AG09309 (cell line): Measurements from ENCODE around the gene SUN1.
A peak's percentile ranks its signal among the peaks of the same experiment; 100 is the strongest.

Source experiments
- DNase-seq: peaks from one replicate; pipeline ENCODE4 v3.0.0-alpha.2; 2010; ENCODE audit warnings: low read depth
- H3K4me3 ChIP-seq: 2 replicates; pipeline ENCODE4 v1.5.1; 2011; ENCODE audit warnings: mild to moderate bottlenecking, low read depth, low read length, moderate library complexity; ENCODE audit not compliant: control insufficient read depth
- TF ChIP-seq, protein P1 (sequence below): IDR thresholded peaks from 2 replicates; pipeline ENCODE4 v1.5.1; 2011; ENCODE audit warnings: mild to moderate bottlenecking, low read depth, low read length, inconsistent platforms; ENCODE audit not compliant: insufficient read depth, control insufficient read depth; ENCODE audit errors: missing control alignments

SUN1 gene, protein sequence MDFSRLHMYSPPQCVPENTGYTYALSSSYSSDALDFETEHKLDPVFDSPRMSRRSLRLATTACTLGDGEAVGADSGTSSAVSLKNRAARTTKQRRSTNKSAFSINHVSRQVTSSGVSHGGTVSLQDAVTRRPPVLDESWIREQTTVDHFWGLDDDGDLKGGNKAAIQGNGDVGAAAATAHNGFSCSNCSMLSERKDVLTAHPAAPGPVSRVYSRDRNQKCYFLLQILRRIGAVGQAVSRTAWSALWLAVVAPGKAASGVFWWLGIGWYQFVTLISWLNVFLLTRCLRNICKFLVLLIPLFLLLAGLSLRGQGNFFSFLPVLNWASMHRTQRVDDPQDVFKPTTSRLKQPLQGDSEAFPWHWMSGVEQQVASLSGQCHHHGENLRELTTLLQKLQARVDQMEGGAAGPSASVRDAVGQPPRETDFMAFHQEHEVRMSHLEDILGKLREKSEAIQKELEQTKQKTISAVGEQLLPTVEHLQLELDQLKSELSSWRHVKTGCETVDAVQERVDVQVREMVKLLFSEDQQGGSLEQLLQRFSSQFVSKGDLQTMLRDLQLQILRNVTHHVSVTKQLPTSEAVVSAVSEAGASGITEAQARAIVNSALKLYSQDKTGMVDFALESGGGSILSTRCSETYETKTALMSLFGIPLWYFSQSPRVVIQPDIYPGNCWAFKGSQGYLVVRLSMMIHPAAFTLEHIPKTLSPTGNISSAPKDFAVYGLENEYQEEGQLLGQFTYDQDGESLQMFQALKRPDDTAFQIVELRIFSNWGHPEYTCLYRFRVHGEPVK

DNA sequence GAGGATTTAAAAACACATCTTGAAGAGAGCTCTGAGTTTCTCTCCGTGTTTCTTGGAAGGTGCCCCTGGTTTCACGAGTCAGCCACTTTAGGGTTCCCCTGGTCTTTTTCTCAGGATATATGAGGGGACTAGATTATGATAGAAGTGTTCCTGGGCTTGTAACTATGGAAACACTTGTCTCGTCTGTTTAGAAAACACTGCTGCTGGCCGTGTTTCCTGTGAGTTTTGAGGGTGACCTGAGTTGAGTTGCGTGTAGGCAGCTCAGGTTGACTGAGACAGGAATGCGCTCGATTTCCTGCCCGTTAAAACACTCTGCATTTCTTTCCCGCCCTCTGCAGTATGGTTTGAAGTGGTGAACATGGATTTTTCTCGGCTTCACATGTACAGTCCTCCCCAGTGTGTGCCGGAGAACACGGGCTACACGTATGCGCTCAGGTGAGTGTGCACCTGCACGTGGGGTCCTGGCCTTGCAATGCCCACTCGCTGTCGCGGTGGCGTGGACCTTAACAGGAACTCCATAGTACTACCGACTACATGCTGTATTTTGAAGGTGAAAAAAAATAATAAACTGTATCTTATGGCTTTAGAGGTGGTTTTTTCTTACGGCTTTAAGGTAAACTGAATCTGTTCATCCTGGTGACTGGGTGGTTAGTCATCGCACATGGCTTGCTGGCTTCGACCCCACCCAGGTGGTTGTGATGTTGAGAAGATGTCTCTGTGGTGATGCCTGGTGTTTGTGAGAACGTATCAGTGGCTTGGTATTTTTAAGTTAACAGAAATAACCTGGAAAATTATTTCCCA lies at the start of gene SUN1:
TSS of gene SUN1 (plus strand) at position 310 of the 801 bp plus-strand sequence. CDS start at position 359, 49 bp downstream.
- DNase-seq, result peak; percentile 39

DNA sequence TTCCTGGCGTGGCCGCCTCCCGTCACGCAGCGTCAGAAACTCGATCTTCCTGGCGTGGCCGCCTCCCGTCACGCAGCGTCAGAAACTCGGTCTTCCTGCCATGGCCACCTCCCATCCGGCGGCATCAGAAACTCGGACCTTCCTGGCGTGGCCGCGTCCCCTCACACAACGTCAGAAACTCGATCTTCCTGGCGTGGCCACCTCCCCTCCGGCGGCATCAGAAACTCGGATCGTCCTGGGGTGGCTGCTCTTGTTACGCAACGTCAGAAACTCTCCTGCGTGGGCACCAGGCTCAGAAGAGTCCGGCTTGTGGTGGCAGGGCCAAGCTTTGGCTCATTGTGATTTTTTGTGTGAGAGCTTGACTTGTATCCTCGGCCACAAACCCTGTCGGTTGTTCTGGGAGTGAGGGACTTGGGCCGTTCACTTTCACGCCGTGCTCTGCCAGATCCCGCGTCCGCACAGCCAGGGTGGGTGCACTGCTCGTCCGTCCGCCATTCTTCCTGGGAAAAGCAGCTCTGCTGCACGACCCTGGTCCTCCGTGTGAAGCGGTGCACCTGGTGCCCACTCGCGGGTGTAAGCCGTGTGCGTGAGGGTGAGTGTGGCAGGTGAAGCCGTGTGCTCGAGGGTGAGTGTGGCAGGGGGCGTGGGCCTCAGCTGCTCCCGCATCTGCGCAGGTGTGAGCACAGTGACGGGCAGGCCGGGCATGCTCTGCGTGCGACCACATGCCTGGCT lies 49.4 kb upstream of the SUN1 start:
- TF ChIP-seq, protein P1, sequence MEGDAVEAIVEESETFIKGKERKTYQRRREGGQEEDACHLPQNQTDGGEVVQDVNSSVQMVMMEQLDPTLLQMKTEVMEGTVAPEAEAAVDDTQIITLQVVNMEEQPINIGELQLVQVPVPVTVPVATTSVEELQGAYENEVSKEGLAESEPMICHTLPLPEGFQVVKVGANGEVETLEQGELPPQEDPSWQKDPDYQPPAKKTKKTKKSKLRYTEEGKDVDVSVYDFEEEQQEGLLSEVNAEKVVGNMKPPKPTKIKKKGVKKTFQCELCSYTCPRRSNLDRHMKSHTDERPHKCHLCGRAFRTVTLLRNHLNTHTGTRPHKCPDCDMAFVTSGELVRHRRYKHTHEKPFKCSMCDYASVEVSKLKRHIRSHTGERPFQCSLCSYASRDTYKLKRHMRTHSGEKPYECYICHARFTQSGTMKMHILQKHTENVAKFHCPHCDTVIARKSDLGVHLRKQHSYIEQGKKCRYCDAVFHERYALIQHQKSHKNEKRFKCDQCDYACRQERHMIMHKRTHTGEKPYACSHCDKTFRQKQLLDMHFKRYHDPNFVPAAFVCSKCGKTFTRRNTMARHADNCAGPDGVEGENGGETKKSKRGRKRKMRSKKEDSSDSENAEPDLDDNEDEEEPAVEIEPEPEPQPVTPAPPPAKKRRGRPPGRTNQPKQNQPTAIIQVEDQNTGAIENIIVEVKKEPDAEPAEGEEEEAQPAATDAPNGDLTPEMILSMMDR, result no peak
- DNase-seq, result no peak
- H3K4me3 ChIP-seq, result no peak overlapping the region

More for the DNA sequence above, at the start of gene SUN1:
- TF ChIP-seq, protein P1, result no peak
- H3K4me3 ChIP-seq, result peak within 1 kb of the TSS; percentile 17

DNA sequence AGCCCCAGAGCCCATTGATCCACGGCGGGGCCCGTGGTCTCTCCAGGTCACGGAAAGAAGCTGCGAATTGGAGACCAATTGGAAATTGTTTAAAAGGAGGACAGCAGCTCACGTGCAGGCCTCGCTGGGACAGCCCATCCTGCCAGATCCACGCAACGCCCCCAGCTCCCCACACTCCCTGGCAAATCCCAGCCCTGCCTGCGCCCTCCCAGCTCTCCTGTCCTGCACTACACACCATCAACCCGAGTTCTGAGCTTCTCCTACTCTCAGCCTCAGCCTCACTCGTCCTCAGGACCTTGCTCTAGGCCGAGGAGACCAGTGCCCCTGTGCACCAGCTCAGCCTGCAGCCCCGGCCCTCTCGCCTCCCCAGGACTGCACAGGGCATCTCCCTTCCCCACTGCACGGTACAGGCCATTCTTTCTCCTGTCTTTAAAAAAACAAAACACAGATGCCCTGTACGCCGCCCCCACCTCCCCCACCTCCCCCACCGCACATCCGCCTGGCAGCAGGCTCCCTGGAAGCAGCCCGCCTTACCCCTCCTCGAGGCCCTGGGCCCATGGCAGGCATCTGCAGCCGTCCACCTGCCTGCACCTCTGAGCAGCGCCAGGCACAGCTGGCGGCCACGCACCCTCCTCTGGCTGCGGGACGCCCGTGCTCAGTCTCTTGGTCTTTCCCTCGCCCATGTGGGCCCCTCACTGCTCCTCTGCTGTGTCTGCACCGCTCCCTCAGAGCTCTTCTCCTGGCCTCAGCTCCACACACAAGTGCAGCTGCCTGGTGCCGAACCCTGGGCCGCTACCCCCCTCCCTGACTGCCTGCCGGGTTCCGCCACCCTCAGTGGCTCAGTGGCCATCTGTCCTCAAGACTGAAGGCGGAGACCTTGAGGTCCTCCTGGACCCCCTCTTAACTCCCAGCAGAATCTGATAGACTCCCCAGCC lies 48.5 kb upstream of the SUN1 start:
- DNase-seq, result no peak
- TF ChIP-seq, protein P1, result no peak
- no peak overlapping the region for H3K4me3 ChIP-seq

DNA sequence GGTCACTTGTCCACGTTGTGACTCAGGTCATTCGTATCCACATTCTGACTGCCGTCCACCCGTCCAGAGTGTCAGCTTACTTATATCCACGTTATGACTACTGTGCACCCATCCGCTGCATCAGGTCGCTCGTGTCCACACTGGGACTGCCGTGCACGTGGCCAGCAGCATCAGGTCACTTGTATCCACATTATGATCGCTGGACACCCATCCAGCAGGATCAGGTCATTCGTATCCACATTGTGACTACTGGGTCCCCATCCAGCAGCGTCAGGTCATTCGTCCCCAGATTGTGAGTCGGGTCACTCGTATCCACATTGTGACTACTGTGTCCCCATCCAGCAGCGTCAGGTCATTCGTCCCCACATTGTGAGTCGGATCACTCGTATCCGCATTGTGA lies 47.3 kb upstream of the SUN1 start:
- TF ChIP-seq, protein P1, result no peak
- no peak for DNase-seq

DNA sequence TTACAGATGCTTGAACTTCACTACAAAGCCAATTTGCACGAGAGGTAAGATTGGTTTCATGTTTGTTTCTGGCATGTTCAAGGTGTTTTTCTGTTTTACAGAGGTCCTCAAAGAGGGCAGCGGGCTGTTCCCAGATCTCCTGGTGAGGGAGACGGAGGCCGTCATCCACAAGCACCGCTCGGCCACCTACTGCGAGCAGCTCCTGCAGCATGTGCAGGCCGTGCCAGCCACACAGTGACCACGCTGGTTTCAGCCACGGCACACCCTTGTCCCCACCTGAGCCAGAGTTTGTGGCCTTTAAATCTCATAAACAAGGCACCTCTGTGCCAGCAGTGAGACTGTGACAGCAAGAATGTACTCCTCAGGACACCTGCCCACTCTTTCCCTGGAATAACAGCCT lies 46.9 kb upstream of the SUN1 start:
- DNase-seq, result no peak
- TF ChIP-seq, protein P1, result no peak
- H3K4me3 ChIP-seq, result no peak overlapping the region

More for the DNA sequence above, 47.3 kb upstream of the SUN1 start:
- no peak overlapping the region for H3K4me3 ChIP-seq
